PC-3 (cell line): ENCODE data around the gene PALM2AKAP2. TPM values are rescaled to one million over a fixed set of nuclear protein-coding genes. Genes with fewer than 3 reads are reported as not detected.

Source experiments
- ATAC-seq: fragments of 200-7000 bp; cut with Tn5 transposase; 2 replicates; pipeline ENCODE4 v1.9.1; 2020; ENCODE audit warnings: mild to moderate bottlenecking, moderate library complexity
- BruUV-seq: library from RNA; stranded (reverse); fragments of 400-500 nt; replicated peaks from 2 replicates; lab custom pipeline; 2021; lab: Mats Ljungman, UMichigan
- CTCF ChIA-PET: fragments of 300-600 bp; sonication (Branson Sonifier 250); formaldehyde crosslinking; loops from one replicate; lab custom pipeline; 2022; ENCODE audit warnings: antibody characterized with exemption; lab: Charles Lee
- POLR2A ChIA-PET: fragments of 300-600 bp; sonication (Branson Sonifier 250); formaldehyde crosslinking; loops from one replicate; lab custom pipeline; 2022; ENCODE audit warnings: antibody characterized with exemption; ENCODE audit not compliant: unreplicated experiment; lab: Charles Lee
- DNase-seq: peaks from one replicate; pipeline ENCODE4 v3.0.0-alpha.2; 2015
- H2AFZ ChIP-seq: fragments of 300-600 bp; sonication (generic); 2 replicates; pipeline ENCODE4 v1.6.0; 2016; ENCODE audit warnings: antibody characterized with exemption, low read length
- H3F3A ChIP-seq: fragments of 300-600 bp; sonication (generic); one replicate; pipeline ENCODE4 v1.6.0; 2017; ENCODE audit warnings: antibody characterized with exemption, low read length, control low read depth, mild to moderate bottlenecking; ENCODE audit not compliant: unreplicated experiment
- H3K27ac ChIP-seq: fragments of 300-600 bp; sonication (generic); 2 replicates; pipeline ENCODE4 v1.5.1; 2016; ENCODE audit warnings: mild to moderate bottlenecking, low read length
- H3K27me3 ChIP-seq: fragments of 300-600 bp; sonication (generic); 2 replicates; pipeline ENCODE4 v1.6.1; 2016; ENCODE audit warnings: low read length, mixed read lengths
- H3K36me3 ChIP-seq: fragments of 300-600 bp; sonication (generic); 2 replicates; pipeline ENCODE4 v1.6.1; 2016; ENCODE audit warnings: low read depth, mixed run types, low read length, mixed read lengths
- H3K4me1 ChIP-seq: fragments of 300-600 bp; sonication (generic); 2 replicates; pipeline ENCODE4 v1.5.1; 2016; ENCODE audit warnings: low read length; ENCODE audit not compliant: insufficient read depth
- H3K4me2 ChIP-seq: fragments of 300-600 bp; sonication (generic); 2 replicates; pipeline ENCODE4 v1.6.0; 2016; ENCODE audit warnings: low read length
- H3K4me3 ChIP-seq: fragments of 300-600 bp; sonication (generic); 2 replicates; pipeline ENCODE4 v1.5.1; 2016; ENCODE audit warnings: mild to moderate bottlenecking, low read length, mixed read lengths
- H3K79me2 ChIP-seq: fragments of 300-600 bp; sonication (generic); 2 replicates; pipeline ENCODE4 v1.6.1; 2017; ENCODE audit warnings: low read length, mixed read lengths
- H3K9ac ChIP-seq: fragments of 300-600 bp; sonication (generic); 2 replicates; pipeline ENCODE4 v1.6.0; 2016; ENCODE audit warnings: mild to moderate bottlenecking, low read length
- H3K9me2 ChIP-seq: fragments of 300-600 bp; sonication (generic); replicated peaks from 2 replicates; pipeline ENCODE4 v1.6.1; 2016; ENCODE audit warnings: mixed run types, low read length, mixed read lengths
- H3K9me3 ChIP-seq: fragments of 300-600 bp; sonication (generic); 2 replicates; pipeline ENCODE4 v1.6.1; 2016; ENCODE audit warnings: low read length, mixed read lengths
- H4K20me1 ChIP-seq: fragments of 300-600 bp; sonication (generic); 2 replicates; pipeline ENCODE4 v1.6.1; 2016; ENCODE audit warnings: low read length, mixed read lengths
- EZH2 ChIP-seq: fragments of 300-600 bp; sonication (generic); IDR thresholded peaks from one replicate; pipeline ENCODE4 v1.6.1; 2017; ENCODE audit warnings: antibody characterized with exemption, mild to moderate bottlenecking, low read length; ENCODE audit not compliant: unreplicated experiment
- EZH2phosphoT487 ChIP-seq: fragments of 300-600 bp; sonication (generic); IDR thresholded peaks from 2 replicates; pipeline ENCODE4 v1.6.1; 2018; ENCODE audit warnings: mild to moderate bottlenecking, antibody characterized with exemption, low read length, borderline replicate concordance
- intact Hi-C: fragments of 100-400 bp; cut with micrococcal nuclease; formaldehyde crosslinking; loops from 2 replicates; pipeline ENCODE4 v1.9.0; 2023
- total RNA-seq: library from RNA; depleted of rRNA; stranded (reverse); fragments of >200 nt; gene quantifications from 2 replicates; pipeline ENCODE4 v1.2.3, GENCODE V29; 2014
- TF ChIP-seq, protein P1 (sequence below): fragments of 300-600 bp; sonication (generic); conservative IDR thresholded peaks from 2 replicates; pipeline ENCODE4 v1.5.1; 2017; ENCODE audit warnings: antibody characterized with exemption, low read depth, mild to moderate bottlenecking, low read length

PALM2AKAP2 gene
- total RNA-seq, 1 experiment from 2014 or later, result 0.22 TPM

DNA sequence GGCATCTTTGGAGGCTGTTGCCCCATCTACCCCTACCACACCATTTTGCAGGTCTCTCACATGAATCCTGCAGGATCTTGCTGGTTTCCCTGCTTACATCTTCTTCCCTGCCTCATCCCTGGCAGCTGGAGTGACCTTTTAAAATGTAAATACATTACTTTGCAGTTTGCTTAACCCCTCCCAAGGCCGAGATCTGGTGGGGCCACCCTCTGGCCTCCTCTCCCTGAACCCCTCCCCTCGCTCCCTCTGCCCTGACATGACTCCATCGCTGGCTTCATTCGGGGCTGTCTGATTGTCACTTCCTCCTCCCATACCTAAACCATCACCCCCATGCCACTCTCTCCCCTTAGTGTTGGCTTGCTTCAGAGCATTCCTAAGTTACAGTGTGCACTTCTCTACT is 12.6 kb upstream of the PALM2AKAP2 start:
- BruUV-seq, result no TSS peak
- H2AFZ ChIP-seq, result no peak overlapping the region
- H3K79me2 ChIP-seq, result no peaks in the 10 kb centered on the region
- H3K36me3 ChIP-seq, result no peaks in the 10 kb centered on the region
- H3K27ac ChIP-seq, result no peak overlapping the region
- no peaks in the 10 kb centered on the region for H3K9me3 ChIP-seq
- H3K4me3 ChIP-seq, result no peak overlapping the region
- no peaks in the 10 kb centered on the region for H3K27me3 ChIP-seq
- no peaks in the 10 kb centered on the region for H3K9me2 ChIP-seq
- TF ChIP-seq EZH2phosphoT487, result no peak
- TF ChIP-seq EZH2, result no peak
- TF ChIP-seq, protein P1, sequence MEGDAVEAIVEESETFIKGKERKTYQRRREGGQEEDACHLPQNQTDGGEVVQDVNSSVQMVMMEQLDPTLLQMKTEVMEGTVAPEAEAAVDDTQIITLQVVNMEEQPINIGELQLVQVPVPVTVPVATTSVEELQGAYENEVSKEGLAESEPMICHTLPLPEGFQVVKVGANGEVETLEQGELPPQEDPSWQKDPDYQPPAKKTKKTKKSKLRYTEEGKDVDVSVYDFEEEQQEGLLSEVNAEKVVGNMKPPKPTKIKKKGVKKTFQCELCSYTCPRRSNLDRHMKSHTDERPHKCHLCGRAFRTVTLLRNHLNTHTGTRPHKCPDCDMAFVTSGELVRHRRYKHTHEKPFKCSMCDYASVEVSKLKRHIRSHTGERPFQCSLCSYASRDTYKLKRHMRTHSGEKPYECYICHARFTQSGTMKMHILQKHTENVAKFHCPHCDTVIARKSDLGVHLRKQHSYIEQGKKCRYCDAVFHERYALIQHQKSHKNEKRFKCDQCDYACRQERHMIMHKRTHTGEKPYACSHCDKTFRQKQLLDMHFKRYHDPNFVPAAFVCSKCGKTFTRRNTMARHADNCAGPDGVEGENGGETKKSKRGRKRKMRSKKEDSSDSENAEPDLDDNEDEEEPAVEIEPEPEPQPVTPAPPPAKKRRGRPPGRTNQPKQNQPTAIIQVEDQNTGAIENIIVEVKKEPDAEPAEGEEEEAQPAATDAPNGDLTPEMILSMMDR, result no peak
- no peaks in the 10 kb centered on the region for H3F3A ChIP-seq
- H3K4me1 ChIP-seq, result peaks cover 5% of the 10 kb centered on the region; the same call in 1 of the 2 replicates
- no peak for ATAC-seq
- no peak for DNase-seq
- intact Hi-C loops, result no loop called here
- POLR2A ChIA-PET, result no interaction called here
- no peak overlapping the region for H3K4me2 ChIP-seq
- H4K20me1 ChIP-seq, result no peaks in the 10 kb centered on the region
- no peak overlapping the region for H3K9ac ChIP-seq
- CTCF ChIA-PET, result no interaction called here

DNA sequence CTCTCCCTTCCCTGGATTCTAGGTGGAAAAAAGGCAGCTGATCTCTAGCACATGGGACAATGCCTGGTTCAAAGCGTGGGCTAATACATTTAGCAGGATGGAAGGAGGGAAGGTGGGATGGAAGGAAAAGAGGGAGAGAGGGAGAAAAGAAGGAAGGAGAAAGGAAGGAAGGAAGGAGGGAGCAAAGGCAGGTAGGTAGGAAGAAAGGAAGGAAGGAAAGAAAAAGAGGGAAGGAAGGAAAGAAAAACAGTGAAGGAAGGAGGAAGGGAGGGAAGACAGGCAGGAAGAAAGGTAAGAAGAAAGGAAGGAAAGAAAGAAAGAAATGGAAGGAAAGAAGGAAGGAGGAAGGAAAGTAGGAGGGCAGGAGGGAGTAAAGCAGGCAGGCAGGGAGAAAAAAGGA is 12.2 kb upstream of the PALM2AKAP2 start:
- intact Hi-C loops, result no loop called here
- POLR2A ChIA-PET, result no interaction called here

DNA sequence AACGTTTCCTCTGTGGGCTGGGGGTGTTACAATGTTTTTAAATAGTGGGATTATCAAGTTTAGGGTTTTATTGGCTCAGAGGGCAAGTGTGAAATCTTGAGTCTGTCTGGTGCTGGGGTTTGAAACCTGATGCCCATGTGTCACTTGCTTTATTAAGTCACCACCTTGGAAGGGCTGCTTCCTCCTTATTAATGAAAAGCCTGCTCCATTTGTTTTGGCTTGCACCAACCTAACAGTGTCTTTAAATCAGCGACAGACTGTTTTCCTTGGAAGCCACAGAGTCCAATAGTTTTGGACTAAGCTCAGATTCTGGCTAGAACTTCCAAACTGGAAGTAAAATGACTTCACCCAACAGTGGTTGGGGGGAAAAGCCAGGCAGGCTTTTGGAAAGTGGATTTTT is 10.7 kb upstream of the PALM2AKAP2 start:
- Histone ChIP-seq H3K9ac (no peak overlapping the region), H3K79me2 (no peaks in the 10 kb centered on the region), H3K9me2 (no peaks in the 10 kb centered on the region), H3K27ac (no peak overlapping the region), H3F3A (no peaks in the 10 kb centered on the region), H3K9me3 (no peaks in the 10 kb centered on the region), H4K20me1 (no peaks in the 10 kb centered on the region), H3K4me3 (no peak overlapping the region), H3K4me2 (no peak overlapping the region), H3K27me3 (no peaks in the 10 kb centered on the region), H2AFZ (no peak overlapping the region), H3K36me3 (no peaks in the 10 kb centered on the region), H3K4me1 (peaks cover 5% of the 10 kb centered on the region; the same call in 1 of the 2 replicates)
- intact Hi-C loops, result no loop called here
- DNase-seq (no peak), ATAC-seq (no peak)
- CTCF ChIA-PET, result no interaction called here
- POLR2A ChIA-PET, result no interaction called here
- TF ChIP-seq EZH2phosphoT487 (no peak), EZH2 (no peak)
- TF ChIP-seq, protein P1, result no peak
- BruUV-seq, result no TSS peak

More for the DNA sequence above, 12.2 kb upstream of the PALM2AKAP2 start:
- CTCF ChIA-PET, result no interaction called here
- Histone ChIP-seq H3K79me2 (no peaks in the 10 kb centered on the region), H4K20me1 (no peaks in the 10 kb centered on the region), H3K4me3 (no peak overlapping the region), H3K27me3 (no peaks in the 10 kb centered on the region), H3K4me1 (peaks cover 5% of the 10 kb centered on the region; the same call in 1 of the 2 replicates), H3K9me3 (no peaks in the 10 kb centered on the region), H3K9me2 (no peaks in the 10 kb centered on the region), H3K9ac (no peak overlapping the region), H3F3A (no peaks in the 10 kb centered on the region), H3K27ac (no peak overlapping the region), H3K4me2 (no peak overlapping the region), H2AFZ (no peak overlapping the region), H3K36me3 (no peaks in the 10 kb centered on the region)
- BruUV-seq, result no TSS peak
- DNase-seq, result no peak
- TF ChIP-seq EZH2phosphoT487 (no peak), EZH2 (no peak)
- TF ChIP-seq, protein P1, result no peak
- no peak for ATAC-seq
